Left lobe of liver (tissue), 2 donors: ENCODE measurements around the gene EPHA6. TPM values are rescaled to one million over a fixed set of nuclear protein-coding genes. Genes with fewer than 3 reads are reported as not detected.

ENCODE experiments used
- ATAC-seq: fragments of 200-7000 bp; cut with Tn5 transposase; one replicate; pipeline ENCODE4 v1.9.1; 2020; ENCODE audit warnings: mild to moderate bottlenecking, moderate library complexity
- DNase-seq: peaks from one replicate; pipeline ENCODE4 v3.0.0-alpha.2; 2020; ENCODE audit warnings: low spot score
- total RNA-seq: library from RNA; stranded (reverse); gene quantifications from one replicate; pipeline ENCODE4 v1.2.1, GENCODE V29; 2021
- donor health status: DM: no; HTN: no; CAD: no; lungs with moderate emphysema.
- donor health status: DM: no; HTN: yes; CAD: no.

Gene EPHA6
- total RNA-seq, 1 donor from 2014 or later, result not detected

GRCh38 chr3:97686258-97686657 lies 871.9 kb downstream of the EPHA6 start:
- ATAC-seq (no peak), DNase-seq (no peak)

GRCh38 chr3:97687734-97688133 lies 873.3 kb downstream of the EPHA6 start:
- DNase-seq, result no peak
- ATAC-seq, result no peak

DNA sequence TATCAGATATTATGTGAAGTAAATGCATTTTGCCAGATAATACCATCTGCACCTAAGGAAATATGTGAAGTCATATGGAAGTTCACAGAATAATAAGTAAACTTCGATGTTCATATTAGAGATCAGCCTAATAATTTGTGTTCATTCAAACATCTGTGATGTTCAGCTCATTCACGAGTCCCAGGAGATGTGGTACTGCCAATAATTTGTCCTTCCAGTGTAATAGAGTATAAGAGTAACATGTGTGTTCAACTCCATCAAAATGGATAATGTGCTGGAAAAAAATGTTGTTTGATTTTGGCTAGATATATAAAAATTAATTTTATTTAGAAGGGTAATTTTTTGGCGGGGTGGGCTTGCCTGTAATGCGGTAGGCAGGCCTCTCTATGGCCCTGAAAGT lies 874.7 kb downstream of the EPHA6 start:
- no peak for ATAC-seq
- DNase-seq, result no peak

DNA sequence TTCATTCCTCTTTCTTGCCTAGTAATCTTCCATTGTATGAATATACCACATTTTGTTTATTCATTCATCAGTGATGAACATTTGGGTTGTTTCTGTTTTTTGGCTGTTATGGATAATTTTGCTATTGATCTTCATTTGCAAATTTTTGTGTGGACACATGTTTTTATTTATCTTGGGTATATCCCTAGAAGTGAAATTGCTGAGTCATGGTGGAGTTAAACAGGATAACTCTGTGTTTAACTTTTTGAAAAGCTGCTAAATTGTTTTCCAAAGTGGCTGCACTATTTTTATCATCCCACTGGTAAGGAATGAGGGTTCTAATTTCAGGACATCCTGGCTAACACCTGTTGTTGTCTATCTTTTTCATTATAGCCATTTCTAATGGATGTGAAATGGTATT lies 875.6 kb downstream of the EPHA6 start:
- DNase-seq (no peak), ATAC-seq (no peak)

GRCh38 chr3:97691354-97691753 lies 877.0 kb downstream of the EPHA6 start:
- no peak for ATAC-seq
- no peak for DNase-seq

GRCh38 chr3:97692389-97692788 lies 878.0 kb downstream of the EPHA6 start:
- no peak for DNase-seq

DNA sequence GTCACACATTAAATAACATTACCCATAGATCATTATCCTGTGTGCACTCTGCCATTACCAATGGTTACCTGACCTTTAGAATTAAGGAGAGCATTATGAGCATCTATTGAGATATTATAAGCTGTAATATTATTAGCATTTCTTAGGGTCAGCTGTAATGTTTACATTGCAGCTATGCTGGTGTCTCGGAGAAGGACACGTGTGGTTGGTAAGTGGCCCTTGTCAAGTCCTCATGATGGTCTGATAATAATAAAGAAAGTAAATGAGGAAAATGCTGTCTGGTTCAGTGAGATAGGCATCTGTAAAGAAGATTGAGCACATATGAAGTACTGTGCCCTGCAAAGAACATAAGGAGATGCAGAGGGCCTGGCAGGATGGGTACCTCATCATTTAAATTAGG lies 878.4 kb downstream of the EPHA6 start:
- ATAC-seq (no peak), DNase-seq (no peak)

More at GRCh38 chr3:97692389-97692788, 878.0 kb downstream of the EPHA6 start:
- no peak for ATAC-seq

- ATAC-seq, result no peak
- no peak for DNase-seq
Measured at GRCh38 chr3:97694876-97695275, 880.5 kb downstream of the EPHA6 start.

- ATAC-seq (no peak), DNase-seq (no peak)
Measured at GRCh38 chr3:97698691-97699090, 884.3 kb downstream of the EPHA6 start.

DNA sequence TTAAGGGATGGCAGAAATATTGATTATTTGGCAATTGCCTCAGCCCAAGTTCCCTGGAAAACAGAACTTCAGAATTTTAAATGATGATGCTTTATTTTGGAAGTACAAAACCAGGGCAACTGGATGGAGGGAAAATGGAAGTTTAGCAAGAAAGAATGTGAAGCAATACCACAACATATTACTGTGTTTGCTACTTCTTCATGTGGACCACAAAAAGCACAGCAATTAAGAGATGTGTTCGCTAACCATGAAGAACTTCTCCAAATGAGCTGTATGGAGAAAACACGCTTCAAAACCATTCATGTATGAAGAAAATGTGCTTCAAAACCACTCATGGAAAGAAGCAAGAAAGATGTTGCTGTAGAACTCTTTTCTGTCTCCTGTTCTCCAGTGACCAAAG lies 885.5 kb downstream of the EPHA6 start:
- no peak for DNase-seq
- ATAC-seq, result no peak

- DNase-seq (no peak), ATAC-seq (no peak)
Measured at GRCh38 chr3:97705764-97706163, 891.4 kb downstream of the EPHA6 start.

DNA sequence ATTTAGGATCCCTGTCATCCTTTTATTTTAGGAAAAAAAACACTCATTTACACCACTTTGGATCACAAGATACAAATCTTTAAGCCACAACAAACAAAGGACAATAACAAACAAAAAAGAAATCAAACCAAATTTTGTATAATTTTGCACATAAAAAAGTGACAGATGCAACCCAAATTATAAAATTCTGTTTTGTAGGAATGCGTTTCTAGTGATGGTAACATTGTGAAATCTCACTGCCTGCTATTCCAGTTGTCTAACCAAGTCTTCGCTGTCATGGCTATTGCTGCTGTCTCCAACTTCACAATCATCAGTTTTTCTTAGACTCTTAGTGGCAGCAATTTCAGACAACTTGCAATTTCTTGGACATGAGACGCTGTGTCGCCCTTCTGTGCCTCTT lies 891.8 kb downstream of the EPHA6 start:
- DNase-seq, result no peak
- no peak for ATAC-seq

DNA sequence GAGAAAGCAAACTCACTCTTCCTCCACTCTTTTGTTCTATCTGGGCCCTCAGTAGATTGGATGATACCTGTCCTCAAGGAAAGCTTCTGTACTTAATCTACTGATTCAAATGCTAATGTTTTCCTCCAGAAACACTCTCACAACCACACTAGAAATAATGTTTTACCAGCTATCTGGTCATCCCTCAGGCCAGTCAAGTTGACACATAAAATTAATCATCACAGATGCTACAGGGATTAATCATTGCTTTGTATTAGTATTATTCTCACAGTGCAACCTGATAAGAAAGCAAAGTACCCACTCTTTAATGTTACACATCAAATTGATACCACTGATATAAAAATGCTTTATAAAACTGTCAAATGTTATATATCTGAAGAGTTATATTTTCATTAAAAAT lies 897.3 kb downstream of the EPHA6 start:
- ATAC-seq, result no peak
- no peak for DNase-seq

DNA sequence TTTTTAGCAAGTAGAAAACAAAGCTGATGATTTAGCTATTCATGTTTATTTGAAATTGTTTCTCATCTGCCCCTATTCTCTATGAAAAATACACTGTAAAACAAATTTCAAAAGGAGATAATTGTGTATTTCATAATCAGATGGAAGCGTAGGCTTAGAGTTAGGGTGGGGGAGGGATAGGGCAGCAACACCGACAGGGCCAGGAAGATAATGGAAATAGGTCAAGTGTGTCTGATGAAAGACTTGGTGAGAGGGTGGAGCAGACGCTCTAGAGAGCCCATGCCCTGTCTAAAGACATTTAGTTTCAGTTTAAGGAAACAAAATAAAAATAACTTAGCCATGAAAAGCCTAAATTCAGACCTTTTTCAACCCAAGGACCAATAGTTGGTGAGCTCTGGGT lies 898.5 kb downstream of the EPHA6 start:
- DNase-seq (no peak), ATAC-seq (no peak)

DNA sequence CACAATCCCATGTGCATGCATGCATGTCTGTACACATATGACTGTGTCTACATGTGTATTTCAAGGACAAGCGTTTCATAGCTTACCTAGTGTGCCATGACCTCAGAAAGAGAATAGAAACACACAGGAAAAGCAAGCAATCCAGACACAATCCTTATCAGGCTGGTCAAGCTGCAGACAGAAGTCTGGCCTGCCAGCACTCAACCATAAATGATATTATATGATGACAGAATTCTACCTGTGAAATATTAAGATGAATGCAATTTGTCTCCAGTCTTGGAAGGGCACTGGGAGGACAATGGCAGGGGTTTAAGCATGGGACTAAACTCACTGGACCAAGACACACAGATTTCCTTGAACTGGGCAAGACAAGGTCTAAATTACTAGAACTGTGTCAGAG lies 899.2 kb downstream of the EPHA6 start:
- DNase-seq (no peak), ATAC-seq (no peak)

GRCh38 chr3:97719156-97719821 lies 904.9 kb downstream of the EPHA6 start:
- ATAC-seq, result peak; percentile 99
- DNase-seq, result peak; percentile 64

- no peak for DNase-seq
- no peak for ATAC-seq
Measured at GRCh38 chr3:97720417-97720816, 906.0 kb downstream of the EPHA6 start.

DNA sequence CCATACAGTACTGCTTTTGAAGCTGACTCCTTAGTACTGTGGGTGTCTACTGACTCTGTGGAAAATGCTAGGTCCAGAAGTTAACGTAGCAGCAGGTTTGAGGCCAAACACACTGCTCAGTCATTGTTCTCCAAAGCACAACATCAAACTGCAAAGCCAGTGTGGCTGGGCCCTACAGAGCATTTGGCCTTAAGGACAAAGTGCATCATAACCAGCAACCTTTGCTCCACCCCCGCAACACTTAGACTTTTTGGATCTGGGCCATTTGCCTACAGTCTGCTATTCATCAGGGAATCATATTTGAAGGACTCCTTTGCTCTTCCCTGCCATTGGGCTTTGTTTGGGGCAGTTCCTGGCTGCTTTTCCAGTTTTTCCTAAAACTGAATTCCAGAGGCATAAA lies 907.1 kb downstream of the EPHA6 start:
- ATAC-seq (peak; percentile 62), DNase-seq (no peak)

GRCh38 chr3:97736928-97737327 lies 922.5 kb downstream of the EPHA6 start:
- DNase-seq (no peak), ATAC-seq (peak; percentile 23)

DNA sequence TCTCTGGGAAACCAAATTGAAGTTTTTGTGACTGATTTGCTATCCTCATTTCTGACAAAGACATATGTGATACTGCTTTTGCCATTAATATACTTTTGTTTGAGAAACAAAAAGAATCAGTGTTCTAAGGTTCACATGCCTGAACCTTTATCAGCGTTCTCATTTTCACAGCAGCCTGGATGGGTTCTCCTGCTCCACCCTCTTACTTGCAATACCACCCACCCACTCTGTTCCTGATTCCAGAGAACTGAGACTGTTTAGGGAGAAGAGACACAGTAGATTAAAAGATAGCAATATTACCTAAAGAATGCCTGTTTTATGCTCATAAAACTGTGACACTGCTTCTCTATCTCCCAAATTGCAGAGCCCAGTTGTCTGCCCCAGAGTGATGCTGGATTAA lies 924.4 kb downstream of the EPHA6 start:
- ATAC-seq (no peak), DNase-seq (no peak)

DNA sequence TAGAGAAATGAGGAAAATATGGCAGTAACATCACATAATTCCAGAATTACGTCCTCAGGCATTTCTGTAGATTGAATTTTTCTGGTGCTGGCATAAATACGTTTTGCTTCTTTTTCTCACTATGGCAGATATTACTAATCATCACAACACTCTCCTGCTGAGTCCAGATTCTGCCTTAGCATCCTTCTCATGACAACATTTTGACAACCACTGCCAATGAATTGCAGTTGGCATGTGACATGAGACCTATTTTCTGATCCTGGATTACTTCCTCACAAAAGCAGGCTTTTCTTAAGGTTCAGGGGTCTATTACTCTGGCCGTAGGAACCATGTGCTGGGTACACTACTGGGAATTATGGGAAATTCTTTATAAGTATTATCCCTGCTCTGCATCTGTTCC lies 927.6 kb downstream of the EPHA6 start:
- DNase-seq, result no peak
- no peak for ATAC-seq

- no peak for DNase-seq
Measured at GRCh38 chr3:97744289-97744688, 929.9 kb downstream of the EPHA6 start.

More at GRCh38 chr3:97744289-97744688, 929.9 kb downstream of the EPHA6 start:
- peak; percentile 42 for ATAC-seq
